ENCODE data around the gene RXFP4. TPM values are rescaled to one million over a fixed set of nuclear protein-coding genes. Genes with fewer than 3 reads are reported as not detected.

RXFP4 gene
- total and polyA plus RNA-seq, 9 of the 15 experiments (the other 6 are each of a cell fraction or from before 2014, with no cell fraction given): 0.64 TPM; not detected in 8

- TF ChIP-seq, protein P1, sequence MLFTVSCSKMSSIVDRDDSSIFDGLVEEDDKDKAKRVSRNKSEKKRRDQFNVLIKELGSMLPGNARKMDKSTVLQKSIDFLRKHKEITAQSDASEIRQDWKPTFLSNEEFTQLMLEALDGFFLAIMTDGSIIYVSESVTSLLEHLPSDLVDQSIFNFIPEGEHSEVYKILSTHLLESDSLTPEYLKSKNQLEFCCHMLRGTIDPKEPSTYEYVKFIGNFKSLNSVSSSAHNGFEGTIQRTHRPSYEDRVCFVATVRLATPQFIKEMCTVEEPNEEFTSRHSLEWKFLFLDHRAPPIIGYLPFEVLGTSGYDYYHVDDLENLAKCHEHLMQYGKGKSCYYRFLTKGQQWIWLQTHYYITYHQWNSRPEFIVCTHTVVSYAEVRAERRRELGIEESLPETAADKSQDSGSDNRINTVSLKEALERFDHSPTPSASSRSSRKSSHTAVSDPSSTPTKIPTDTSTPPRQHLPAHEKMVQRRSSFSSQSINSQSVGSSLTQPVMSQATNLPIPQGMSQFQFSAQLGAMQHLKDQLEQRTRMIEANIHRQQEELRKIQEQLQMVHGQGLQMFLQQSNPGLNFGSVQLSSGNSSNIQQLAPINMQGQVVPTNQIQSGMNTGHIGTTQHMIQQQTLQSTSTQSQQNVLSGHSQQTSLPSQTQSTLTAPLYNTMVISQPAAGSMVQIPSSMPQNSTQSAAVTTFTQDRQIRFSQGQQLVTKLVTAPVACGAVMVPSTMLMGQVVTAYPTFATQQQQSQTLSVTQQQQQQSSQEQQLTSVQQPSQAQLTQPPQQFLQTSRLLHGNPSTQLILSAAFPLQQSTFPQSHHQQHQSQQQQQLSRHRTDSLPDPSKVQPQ (CRISPR knock-in tag; IDR thresholded peaks at IDR 0.05; ENCODE audit: borderline replicate concordance): no peak
- TF ChIP-seq POLR2G (IDR thresholded peaks at IDR 0.05; ENCODE audit: low read depth, low read length): no peak
- TF ChIP-seq U2AF2 (optimal IDR thresholded peaks at IDR 0.05; ENCODE audit: low read depth, low read length): no peak
- TF ChIP-seq DIDO1 (tag; IDR thresholded peaks at IDR 0.05; ENCODE audit: low read depth): no peak
- no peak for TF ChIP-seq NEUROD1 (IDR thresholded peaks at IDR 0.05; ENCODE audit: borderline replicate concordance, low read depth, low read length, partially characterized antibody)
- TF ChIP-seq ZNF134 (CRISPR knock-in tag; conservative IDR thresholded peaks at IDR 0.05): 0 out of 2 replicates have a peak, but pooled peaks have one; percentile 29
- TF ChIP-seq ZNF121 (CRISPR knock-in tag; conservative IDR thresholded peaks at IDR 0.05): no peak
- 0 out of 2 replicates have a peak, but pooled peaks have one; percentile 11 for TF ChIP-seq RHOXF2B (CRISPR knock-in tag; conservative IDR thresholded peaks at IDR 0.05)
- TF ChIP-seq CBX2 (IDR thresholded peaks at IDR 0.05; ENCODE audit: insufficient read depth, low read length, poor library complexity, severe bottlenecking): no peak
- TF ChIP-seq VEZF1 (CRISPR knock-in tag; IDR thresholded peaks at IDR 0.05): peak; percentile 50
- no peak; the same call in 1 of the 2 replicates for TF ChIP-seq ZNF764 (CRISPR knock-in tag; IDR thresholded peaks at IDR 0.05; ENCODE audit: low read depth)
- 0 out of 2 replicates have a peak, but pooled peaks have one; percentile 12 for TF ChIP-seq MYC (IDR thresholded peaks at IDR 0.05; ENCODE audit: low read depth, low read length)
- TF ChIP-seq MYC (CRISPR knock-in tag; IDR thresholded peaks at IDR 0.05; ENCODE audit: borderline replicate concordance, low read depth): no peak
- TF ChIP-seq NFE2 (IDR thresholded peaks at IDR 0.05; ENCODE audit: low read depth): no peak
- TF ChIP-seq MEIS2 (IDR thresholded peaks at IDR 0.05; ENCODE audit: partially characterized antibody): peak; percentile 2
- peak; percentile 62; the same call in 1 of the 2 replicates for TF ChIP-seq E2F3 (CRISPR knock-in tag; IDR thresholded peaks at IDR 0.05)
- no peak for TF ChIP-seq TEAD1 (CRISPR knock-in tag; IDR thresholded peaks at IDR 0.05)
- no peak for TF ChIP-seq ARHGAP35 (IDR thresholded peaks at IDR 0.05; ENCODE audit: partially characterized antibody)
- peak in 1 of 2 experiments; percentile 48; a peak in 2 of 4 replicates for TF ChIP-seq FOXK2 (conservative IDR thresholded peaks at IDR 0.05 in 1 of 2, IDR thresholded peaks at IDR 0.05 in 1 of 2; ENCODE audit: low read depth in 2 of 2)
- TF ChIP-seq PCBP1 (IDR thresholded peaks at IDR 0.05; ENCODE audit: low read depth, low read length, poor library complexity, severe bottlenecking): no peak
- peak; percentile 83 for TF ChIP-seq CTBP1 (IDR thresholded peaks at IDR 0.05; ENCODE audit: borderline replicate concordance)
- no peak for TF ChIP-seq KDM5B (IDR thresholded peaks at IDR 0.05; ENCODE audit: insufficient replicate concordance, low read depth, low read length)
- peak; percentile 86; the same call in 1 of the 2 replicates for TF ChIP-seq ZNF589 (CRISPR knock-in tag; IDR thresholded peaks at IDR 0.05; ENCODE audit: low read depth)
- TF ChIP-seq RBM17 (IDR thresholded peaks at IDR 0.05; ENCODE audit: borderline replicate concordance, low read depth, low read length): no peak
Measured at GRCh38 chr1:155981266-155982088, 40.0 kb downstream of the RXFP4 start (continued).
